B cell (primary cell): ENCODE measurements around the gene KIF13A.

Source experiments
- CTCF ChIP-seq: fragments of 200-600 bp; IDR thresholded peaks from one replicate; pipeline ENCODE4 v1.8.0; 2022; ENCODE audit warnings: antibody characterized with exemption, mild to moderate bottlenecking
- EZH2 ChIP-seq: IDR thresholded peaks from 2 replicates; pipeline ENCODE4 v1.6.1; 2012; ENCODE audit warnings: borderline replicate concordance, low read depth, mild to moderate bottlenecking, moderate library complexity, low read length; ENCODE audit not compliant: insufficient read depth, poor library complexity, severe bottlenecking

GRCh38 chr6:17826301-17826700 is 161.1 kb downstream of the KIF13A start:
- no peak for TF ChIP-seq CTCF
- TF ChIP-seq EZH2, result no peak
